WTC11 (cell line): Measurements from ENCODE around the gene USH2A.

Experiments
- ATF2 ChIP-seq: sonication (generic); formaldehyde crosslinking; IDR thresholded peaks from 2 replicates; pipeline ENCODE4 v1.8.1; 2022; ENCODE audit warnings: low read depth, missing genetic modification reagents, borderline replicate concordance
- CTCF ChIP-seq: fragments of 200-600 bp; IDR thresholded peaks from 2 replicates; pipeline ENCODE4 v1.8.0; 2022; ENCODE audit warnings: antibody characterized with exemption
- E2F4 ChIP-seq: sonication (generic); formaldehyde crosslinking; IDR thresholded peaks from 2 replicates; pipeline ENCODE4 v1.8.1; 2022; ENCODE audit warnings: low read depth, mild to moderate bottlenecking, moderate library complexity, missing genetic modification reagents, borderline replicate concordance
- FOXP1 ChIP-seq: sonication (generic); formaldehyde crosslinking; IDR thresholded peaks from 2 replicates; pipeline ENCODE4 v1.8.0; 2022; ENCODE audit warnings: missing genetic modification reagents, mild to moderate bottlenecking, moderate library complexity, borderline replicate concordance
- FOXP4 ChIP-seq: sonication (generic); formaldehyde crosslinking; IDR thresholded peaks from 2 replicates; pipeline ENCODE4 v1.8.0; 2022; ENCODE audit warnings: mild to moderate bottlenecking, missing genetic modification reagents
- MAX ChIP-seq: sonication (generic); formaldehyde crosslinking; IDR thresholded peaks from 2 replicates; pipeline ENCODE4 v1.8.0; 2022; ENCODE audit warnings: mild to moderate bottlenecking, missing genetic modification reagents
- NFYB ChIP-seq: sonication (generic); formaldehyde crosslinking; conservative IDR thresholded peaks from 2 replicates; pipeline ENCODE4 v1.8.0; 2022; ENCODE audit warnings: low read depth, missing genetic modification reagents
- NR3C1 ChIP-seq: sonication (generic); formaldehyde crosslinking; conservative IDR thresholded peaks from 2 replicates; pipeline ENCODE4 v1.8.1; 2023; ENCODE audit warnings: low read depth, mild to moderate bottlenecking, missing genetic modification reagents
- PREB ChIP-seq: sonication (generic); formaldehyde crosslinking; IDR thresholded peaks from 2 replicates; pipeline ENCODE4 v1.8.1; 2022; ENCODE audit warnings: mild to moderate bottlenecking, missing genetic modification reagents, moderate library complexity, borderline replicate concordance
- USF2 ChIP-seq: sonication (generic); formaldehyde crosslinking; IDR thresholded peaks from 2 replicates; pipeline ENCODE4 v1.8.1; 2023; ENCODE audit warnings: mild to moderate bottlenecking, missing genetic modification reagents, moderate library complexity
- ZNF121 ChIP-seq: sonication (generic); formaldehyde crosslinking; IDR thresholded peaks from 2 replicates; pipeline ENCODE4 v1.8.0; 2023; ENCODE audit warnings: missing genetic modification reagents
- ZNF232 ChIP-seq: sonication (generic); formaldehyde crosslinking; IDR thresholded peaks from 2 replicates; pipeline ENCODE4 v1.8.0; 2022; ENCODE audit warnings: mild to moderate bottlenecking, missing genetic modification reagents
- ZNF281 ChIP-seq: sonication (generic); formaldehyde crosslinking; IDR thresholded peaks from 2 replicates; pipeline ENCODE4 v1.8.0; 2023; ENCODE audit warnings: mild to moderate bottlenecking, missing genetic modification reagents

GRCh38 chr1:215672482-215672881 is 750.8 kb downstream of the USH2A start:
- TF ChIP-seq NFYB (CRISPR knock-in tag), result no peak
- no peak for TF ChIP-seq USF2 (CRISPR knock-in tag)
- no peak for TF ChIP-seq CTCF
- no peak for TF ChIP-seq E2F4 (CRISPR knock-in tag)
- TF ChIP-seq MAX (CRISPR knock-in tag), result no peak
- no peak for TF ChIP-seq ZNF281 (CRISPR knock-in tag)
- TF ChIP-seq FOXP1 (CRISPR knock-in tag), result no peak
- TF ChIP-seq NR3C1 (CRISPR knock-in tag), result no peak
- no peak for TF ChIP-seq PREB (CRISPR knock-in tag)
- no peak for TF ChIP-seq ZNF232
- no peak for TF ChIP-seq ATF2
- no peak for TF ChIP-seq FOXP4 (CRISPR knock-in tag)
- no peak for TF ChIP-seq ZNF121 (CRISPR knock-in tag)
